HT1080 (cell line): ENCODE data around the gene TMEM115. TPM values are rescaled to one million over a fixed set of nuclear protein-coding genes. Genes with fewer than 3 reads are reported as not detected.

ENCODE experiments used
- DNase-seq: peaks from one replicate; pipeline ENCODE4 v3.0.0-alpha.2; 2015; ENCODE audit warnings: low read depth
- polyA plus RNA-seq, 2 experiments: library from polyadenylated mRNA; depleted of rRNA; stranded (reverse); fragments of >200 nt; gene quantifications; 2 replicates each; pipeline ENCODE4 v1.2.3, GENCODE V29; 2015
- total RNA-seq: library from RNA; depleted of rRNA; stranded (reverse); fragments of >200 nt; shearing (Covaris generic); gene quantifications from 2 replicates; pipeline ENCODE4 v1.2.3, GENCODE V29; 2014; rRNA removed

Gene TMEM115
- 75.7 and 90.1 TPM in 2 replicates for total RNA-seq
- polyA plus RNA-seq (2015; cell fraction: cytosol; rRNA removed), result 52.4 and 55.2 TPM in 2 replicates
- polyA plus RNA-seq (2015; cell fraction: nucleus; rRNA removed), result 56.7 and 62.4 TPM in 2 replicates

- DNase-seq, result peak; percentile 99
Observed at GRCh38 chr3:50358911-50359759, at the start of gene TMEM115. Gene TMEM115 (minus strand): TSS chr3:50359521. CDS start chr3:50359063, 458 bp downstream.

GRCh38 chr3:50408443-50408944, 49.2 kb upstream of the TMEM115 start:
- DNase-seq, result no peak

GRCh38 chr3:50406487-50406886, 47.2 kb upstream of the TMEM115 start:
- no peak for DNase-seq

GRCh38 chr3:50405249-50405648, 45.9 kb upstream of the TMEM115 start:
- no peak for DNase-seq

GRCh38 chr3:50401978-50402595, 42.8 kb upstream of the TMEM115 start:
- DNase-seq, result no peak

- no peak for DNase-seq
Observed at GRCh38 chr3:50396502-50396901, 37.2 kb upstream of the TMEM115 start.

GRCh38 chr3:50395070-50395860, 35.9 kb upstream of the TMEM115 start:
- no peak for DNase-seq

GRCh38 chr3:50393061-50393460, 33.7 kb upstream of the TMEM115 start:
- no peak for DNase-seq

- DNase-seq, result no peak
Observed at GRCh38 chr3:50392101-50392715, 32.9 kb upstream of the TMEM115 start.

- no peak for DNase-seq
Observed at GRCh38 chr3:50390508-50391224, 31.3 kb upstream of the TMEM115 start.

- no peak for DNase-seq
Observed at GRCh38 chr3:50389414-50389767, 30.1 kb upstream of the TMEM115 start.

- no peak for DNase-seq
Observed at GRCh38 chr3:50388720-50389413, 29.5 kb upstream of the TMEM115 start.

GRCh38 chr3:50388016-50388719, 28.8 kb upstream of the TMEM115 start:
- peak; percentile 20 for DNase-seq

- DNase-seq, result no peak
Observed at GRCh38 chr3:50385754-50386153, 26.4 kb upstream of the TMEM115 start.

- no peak for DNase-seq
Observed at GRCh38 chr3:50383750-50384149, 24.4 kb upstream of the TMEM115 start.

- no peak for DNase-seq
Observed at GRCh38 chr3:50382722-50383121, 23.4 kb upstream of the TMEM115 start.

- no peak for DNase-seq
Observed at GRCh38 chr3:50381383-50381782, 22.1 kb upstream of the TMEM115 start.

- no peak for DNase-seq
Observed at GRCh38 chr3:50380405-50381085, 21.2 kb upstream of the TMEM115 start.

GRCh38 chr3:50378757-50379156, 19.4 kb upstream of the TMEM115 start:
- DNase-seq, result no peak
